HuH-7.5 (cell line): ENCODE data around the gene BMERB1.
"Not testable (repeated sequence)": the region's sequence is repeated elsewhere in the genome, so short reads cannot be mapped to it uniquely, and the experiment has no call there.

Experiments used
- DNase-seq: peaks from one replicate; pipeline ENCODE4 v3.0.0; 2011; ENCODE audit warnings: low spot score

Gene BMERB1

DNA sequence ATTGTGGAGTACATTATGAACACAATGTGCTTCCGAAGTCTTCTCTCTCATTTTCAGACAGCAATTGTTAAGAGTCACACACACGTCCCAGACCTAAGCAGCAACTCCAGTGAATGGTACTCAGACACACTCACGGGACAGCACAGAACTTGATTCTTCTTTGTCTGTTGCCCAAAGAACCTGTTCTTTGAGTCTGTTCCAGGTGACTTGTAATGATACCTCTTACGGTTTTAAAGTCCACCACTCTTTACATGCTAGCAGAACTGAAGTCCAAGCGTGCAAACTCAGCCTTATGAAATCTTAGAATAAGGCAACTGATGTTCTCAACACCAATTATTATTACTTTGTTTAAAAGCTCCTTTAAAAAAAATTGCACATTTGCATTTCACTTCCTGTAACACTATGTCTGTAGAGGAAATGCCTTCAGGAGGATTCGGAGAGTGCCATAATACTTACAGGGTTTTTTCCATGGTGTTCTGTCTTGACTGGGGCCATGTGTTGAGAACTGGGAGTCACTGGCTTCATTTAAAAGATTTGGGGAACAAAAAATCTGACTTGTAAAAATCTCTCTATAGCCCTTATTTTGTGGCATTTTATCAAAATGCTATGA, 160.4 kb downstream of the BMERB1 start:
- DNase-seq: no peak

GRCh38 chr16:15597135-15597534, 162.7 kb downstream of the BMERB1 start:
- DNase-seq: no peak

DNA sequence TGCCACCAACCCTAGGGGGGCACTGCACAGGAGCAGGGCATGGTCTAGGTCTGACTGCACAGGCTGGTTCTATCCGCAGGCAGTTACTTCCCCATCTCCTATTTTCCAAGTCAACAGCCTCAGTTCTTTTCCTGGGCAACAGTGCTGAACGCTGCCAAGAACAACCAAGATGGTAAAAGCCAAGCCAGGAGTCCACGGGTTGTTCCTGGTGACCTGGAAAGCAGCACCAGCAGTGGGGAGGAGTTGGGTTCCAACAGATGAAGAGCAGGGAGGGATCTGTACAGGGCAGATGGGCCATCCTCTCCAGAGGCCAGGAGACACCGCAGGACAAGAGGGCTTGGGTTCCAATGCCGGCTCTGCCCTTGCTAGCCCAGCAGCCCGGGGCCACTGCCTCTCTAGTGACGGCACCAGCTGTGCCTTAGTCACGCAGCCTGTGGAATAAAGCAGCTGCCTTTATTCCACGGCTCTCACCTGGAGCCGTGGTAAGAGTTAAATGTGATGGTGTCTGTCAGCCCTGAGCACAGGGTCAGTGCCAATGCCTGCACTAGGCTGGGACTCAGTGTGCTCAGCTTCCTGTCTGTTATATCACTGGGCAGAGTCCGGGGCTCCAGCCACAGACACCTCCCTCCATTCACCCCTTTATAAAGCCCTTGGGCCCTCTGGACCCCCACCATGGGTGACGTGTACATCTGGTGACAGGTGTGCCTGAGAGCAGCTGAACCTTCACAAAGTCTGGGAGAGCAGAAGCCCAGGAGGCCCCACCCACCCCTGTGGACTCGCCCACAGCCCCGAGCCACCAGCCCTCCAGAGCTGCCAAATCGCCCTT, 163.6 kb downstream of the BMERB1 start:
- DNase-seq: no peak

GRCh38 chr16:15598648-15599190, 164.3 kb downstream of the BMERB1 start:
- no peak for DNase-seq

- no peak for DNase-seq
These were observed 165.1 kb downstream of the BMERB1 start for GRCh38 chr16:15599303-15600070.

DNA sequence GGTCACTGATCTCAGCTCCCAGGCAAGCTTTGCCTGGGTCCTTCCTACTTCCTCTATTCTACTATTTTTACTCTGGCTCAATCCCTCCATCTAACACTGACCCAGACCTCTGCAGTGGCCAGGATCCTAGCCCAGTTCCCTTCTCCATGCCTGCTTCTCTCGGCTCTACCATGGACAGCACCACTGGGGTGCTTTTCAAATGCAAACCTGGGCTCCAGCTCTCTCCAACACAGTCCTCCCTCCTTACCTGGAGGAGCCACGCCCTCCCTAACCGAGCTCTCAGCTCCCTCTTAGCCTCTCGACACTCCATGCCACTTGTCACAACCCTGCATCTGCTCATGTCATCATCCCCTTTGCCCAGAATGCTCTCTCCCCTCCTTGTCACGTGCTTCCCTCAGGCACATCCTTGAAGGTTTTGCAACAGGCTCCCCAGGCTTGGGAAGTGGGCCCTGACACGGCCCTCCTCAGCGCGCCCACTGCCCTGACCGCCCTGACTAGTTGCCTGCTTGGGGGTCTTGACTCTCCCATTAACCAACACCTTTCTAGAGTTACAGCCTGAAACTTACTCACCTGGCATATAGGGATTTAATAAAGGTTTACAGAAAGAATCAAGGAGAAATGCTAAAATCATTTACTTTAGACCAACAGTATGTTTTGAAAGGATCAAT, 167.0 kb downstream of the BMERB1 start:
- DNase-seq: no peak

GRCh38 chr16:15602285-15603044, 168.1 kb downstream of the BMERB1 start:
- DNase-seq: no peak

GRCh38 chr16:15604460-15605440, 170.4 kb downstream of the BMERB1 start:
- DNase-seq: no peak

DNA sequence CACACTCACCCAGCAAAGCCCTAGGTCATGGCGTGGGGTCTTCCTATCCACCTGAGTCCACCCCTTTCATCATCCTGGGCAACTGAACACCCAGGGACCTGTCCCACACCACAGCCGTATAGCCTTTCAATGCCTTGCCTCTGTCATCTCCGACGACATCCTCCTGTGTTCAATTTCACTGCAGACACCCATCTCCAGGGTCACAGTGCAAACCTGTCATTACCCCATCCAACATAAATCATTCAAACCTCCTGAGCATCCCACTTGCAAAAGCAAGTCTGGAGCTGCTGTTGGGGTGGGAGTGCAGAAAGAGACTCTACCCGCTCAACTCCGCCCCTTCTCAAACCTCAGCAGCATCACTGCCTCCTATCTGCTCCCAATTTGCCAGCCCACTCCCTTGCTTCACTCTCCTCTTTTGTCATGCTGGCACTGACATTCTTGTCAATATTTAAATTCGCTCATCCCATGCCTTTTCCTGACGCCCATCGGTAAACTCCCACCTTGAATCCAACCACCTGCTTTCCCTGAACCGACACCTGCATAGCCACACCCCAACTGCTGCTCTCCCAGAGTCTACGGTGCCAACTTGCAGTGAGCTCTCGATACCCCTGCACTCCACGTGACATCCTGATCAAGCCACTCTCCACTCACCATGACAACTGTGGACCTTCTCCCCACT, 171.6 kb downstream of the BMERB1 start:
- DNase-seq: no peak

DNA sequence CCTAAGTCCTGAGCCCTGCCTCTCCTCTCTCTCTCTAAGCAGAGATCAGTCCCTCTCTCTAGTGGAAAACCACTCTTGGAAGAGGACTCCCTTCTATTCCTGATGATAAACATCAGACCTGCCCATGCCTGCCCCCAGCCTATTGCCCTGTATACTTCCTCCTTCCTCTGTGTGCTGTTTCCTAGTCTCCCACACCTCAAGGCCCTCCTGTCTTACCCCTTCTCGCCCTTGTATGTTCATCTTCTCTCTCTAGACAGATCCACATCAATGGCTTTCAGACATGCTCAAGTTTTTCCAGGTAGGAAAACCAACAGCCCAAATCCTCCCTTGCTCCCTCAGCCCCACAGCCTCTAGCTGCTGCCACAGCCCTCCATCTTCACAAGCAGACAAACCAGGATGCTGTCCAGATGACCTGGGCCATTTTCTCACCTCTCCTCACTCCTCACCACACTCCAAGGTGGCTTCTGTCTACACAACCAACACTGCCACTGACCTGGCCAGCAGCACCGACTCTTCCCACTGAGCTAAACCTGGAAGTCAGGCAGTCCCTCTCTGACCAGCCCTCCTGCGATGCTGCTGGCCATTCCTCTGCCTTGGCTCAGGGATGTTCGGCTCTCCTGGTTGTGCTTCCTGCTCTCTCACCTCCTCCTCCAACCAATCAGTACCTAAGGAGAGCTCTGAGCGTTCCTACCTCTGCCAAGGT, 172.3 kb downstream of the BMERB1 start:
- DNase-seq: no peak

DNA sequence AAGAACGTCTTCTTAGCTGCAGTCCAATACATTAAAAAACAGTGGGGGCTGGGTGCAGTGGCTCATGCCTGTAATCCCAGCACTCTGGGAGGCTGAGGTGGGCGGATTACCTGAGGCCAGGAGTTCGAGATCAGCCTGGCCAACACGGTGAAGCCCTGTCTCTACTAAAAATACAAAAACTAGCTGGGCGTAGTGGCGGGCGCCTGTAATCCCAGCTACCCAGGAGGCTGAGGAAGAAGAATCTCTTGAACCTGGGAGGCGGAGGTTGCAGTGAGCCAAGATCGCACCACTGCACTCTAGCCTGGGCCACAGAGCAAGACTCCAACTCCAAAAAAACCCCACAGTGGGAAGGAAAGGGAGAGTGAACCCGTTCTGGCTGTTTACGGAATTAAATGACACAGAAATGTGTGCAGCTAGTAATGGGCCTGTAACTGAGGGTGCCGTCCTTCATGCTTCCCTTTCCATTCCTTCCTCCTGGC, 172.9 kb downstream of the BMERB1 start:
- DNase-seq: not testable (repeated sequence)

- DNase-seq: no peak
These were observed 173.5 kb downstream of the BMERB1 start for GRCh38 chr16:15607700-15608396.

DNA sequence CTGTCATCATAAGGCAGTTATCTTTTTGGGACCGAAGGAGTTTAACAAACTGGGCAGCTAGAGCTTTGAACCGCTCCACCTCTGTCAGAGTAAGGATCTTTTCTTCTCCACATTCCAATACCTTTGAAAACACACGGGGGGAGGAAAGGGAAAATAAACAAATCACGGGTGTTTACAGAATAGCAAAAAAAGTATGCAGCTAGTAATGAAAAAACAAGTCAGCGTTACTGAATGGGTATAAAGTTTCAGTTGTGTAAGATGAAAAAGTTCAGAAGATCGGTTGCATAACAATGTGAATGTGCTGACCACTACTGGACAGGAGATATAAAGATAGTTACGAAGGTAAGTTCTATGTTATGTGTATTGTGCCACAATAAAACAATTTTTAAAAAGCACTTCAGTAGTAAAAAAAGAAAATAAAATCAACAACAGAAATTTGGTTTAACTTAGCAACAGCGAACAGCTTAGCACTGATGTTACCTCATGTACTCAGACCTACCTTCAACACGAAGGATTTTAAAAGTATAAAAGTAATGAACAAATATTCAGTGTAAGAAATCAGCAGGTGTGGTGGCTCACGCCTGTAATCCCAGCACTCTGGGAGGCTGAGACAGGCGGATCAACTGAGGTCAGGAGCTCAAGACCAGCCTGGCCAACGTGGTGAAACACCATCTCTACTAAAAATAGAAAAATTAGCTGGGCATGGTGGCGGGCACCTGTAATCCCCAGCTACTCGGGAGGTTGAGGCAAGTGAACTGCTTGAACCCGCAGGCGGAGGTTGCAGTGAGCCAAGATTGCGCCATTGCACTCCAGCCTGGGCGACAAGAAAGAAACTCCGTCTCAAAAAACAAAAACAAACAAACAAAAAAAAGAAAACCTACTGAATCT, 174.3 kb downstream of the BMERB1 start:
- no peak for DNase-seq

- no peak for DNase-seq
These were observed 174.9 kb downstream of the BMERB1 start for GRCh38 chr16:15609286-15609649.

DNA sequence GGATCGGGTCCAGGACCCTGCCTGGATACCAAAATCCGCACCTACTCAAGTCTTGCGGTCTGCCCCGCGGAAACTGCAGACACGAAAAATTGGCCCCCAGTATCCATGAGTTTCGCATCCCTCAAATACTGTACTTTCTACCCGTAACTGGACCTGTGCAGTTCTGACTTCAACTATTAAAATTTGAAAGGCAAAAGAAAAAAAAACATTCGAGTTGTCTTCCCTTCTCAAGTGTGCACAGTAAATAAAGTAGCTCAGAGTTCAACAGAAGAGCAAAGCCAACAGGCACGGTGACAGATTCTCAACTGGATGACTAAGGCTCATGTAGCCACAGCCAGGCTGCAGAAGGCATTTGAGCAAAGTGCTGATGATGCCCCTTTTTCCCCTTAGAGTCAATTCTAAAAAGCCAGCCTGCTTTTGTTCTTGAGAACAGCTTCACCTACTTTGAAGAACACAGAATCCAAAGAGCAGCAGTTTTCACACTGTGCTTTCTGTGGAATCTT, 176.0 kb downstream of the BMERB1 start:
- DNase-seq: no peak

DNA sequence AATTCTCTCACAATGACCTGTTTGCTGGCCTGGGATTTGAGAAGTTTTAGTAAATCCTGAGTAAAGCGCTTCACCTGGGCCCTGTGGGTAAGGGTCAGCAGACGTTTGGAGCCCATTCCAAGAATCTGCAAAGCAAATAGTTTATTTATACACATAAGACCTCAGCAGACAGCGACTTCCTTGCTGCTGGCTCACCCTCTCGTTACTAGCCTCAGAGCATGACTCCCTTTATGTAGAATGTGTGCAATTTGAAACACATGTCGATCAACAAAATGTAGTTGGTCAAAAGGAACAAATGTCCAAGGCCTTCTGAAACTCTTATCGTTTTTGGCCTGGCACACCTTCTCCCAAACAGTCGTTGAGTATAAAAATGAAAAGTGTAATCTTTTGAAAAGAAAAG, 177.2 kb downstream of the BMERB1 start:
- no peak for DNase-seq

- DNase-seq: no peak
These were observed 179.3 kb downstream of the BMERB1 start for GRCh38 chr16:15613676-15614075.
